AG09309 (cell line): ENCODE data around the gene RAB5B.
"Not testable (repeated sequence)": the region's sequence is repeated elsewhere in the genome, so short reads cannot be mapped to it uniquely, and the experiment has no call there.

Source experiments
- DNase-seq: peaks from one replicate; pipeline ENCODE4 v3.0.0-alpha.2; 2010; ENCODE audit warnings: low read depth
- H3K4me3 ChIP-seq: 2 replicates; pipeline ENCODE4 v1.5.1; 2011; ENCODE audit warnings: mild to moderate bottlenecking, low read depth, low read length, moderate library complexity; ENCODE audit not compliant: control insufficient read depth
- CTCF ChIP-seq: IDR thresholded peaks from 2 replicates; pipeline ENCODE4 v1.5.1; 2011; ENCODE audit warnings: mild to moderate bottlenecking, low read depth, low read length, inconsistent platforms; ENCODE audit not compliant: insufficient read depth, control insufficient read depth; ENCODE audit errors: missing control alignments

The RAB5B gene

GRCh38 chr12:55996201-55996714 lies 22.4 kb downstream of the RAB5B start:
- peak; percentile 78 for TF ChIP-seq CTCF
- peak overlapping the region; percentile 82 for H3K4me3 ChIP-seq
- no peak for DNase-seq

GRCh38 chr12:55996715-55997534 lies 23.0 kb downstream of the RAB5B start, which contains the start of gene SUOX:
SUOX (plus strand) TSS chr12:55997276; CDS start chr12:56002222, 4,946 bp downstream.
- peak within 1 kb of the TSS; percentile 82 for H3K4me3 ChIP-seq
- peak; percentile 92 for DNase-seq
- TF ChIP-seq CTCF, result no peak

- no peak for DNase-seq
- peak overlapping the region; percentile 82 for H3K4me3 ChIP-seq
- TF ChIP-seq CTCF, result no peak
Observed at GRCh38 chr12:55997535-55997859, 23.6 kb downstream of the RAB5B start.

GRCh38 chr12:55999522-55999921 lies 25.6 kb downstream of the RAB5B start:
- not testable (repeated sequence) for DNase-seq, H3K4me3 ChIP-seq

- DNase-seq, result not testable (repeated sequence)
Observed at GRCh38 chr12:55999999-56000540, 26.2 kb downstream of the RAB5B start.

GRCh38 chr12:56001487-56002100 lies 27.7 kb downstream of the RAB5B start:
- no peak for DNase-seq
- no peak overlapping the region for H3K4me3 ChIP-seq
- no peak for TF ChIP-seq CTCF

More at GRCh38 chr12:55999999-56000540, 26.2 kb downstream of the RAB5B start:
- not testable (repeated sequence) for H3K4me3 ChIP-seq

GRCh38 chr12:56003376-56003775 lies 29.5 kb downstream of the RAB5B start:
- not testable (repeated sequence) for H3K4me3 ChIP-seq, DNase-seq

GRCh38 chr12:56004211-56004610 lies 30.3 kb downstream of the RAB5B start:
- no peak for DNase-seq
- H3K4me3 ChIP-seq, result no peak overlapping the region
- TF ChIP-seq CTCF, result no peak
